Measurements from ENCODE around the gene EFCC1.

DNA sequence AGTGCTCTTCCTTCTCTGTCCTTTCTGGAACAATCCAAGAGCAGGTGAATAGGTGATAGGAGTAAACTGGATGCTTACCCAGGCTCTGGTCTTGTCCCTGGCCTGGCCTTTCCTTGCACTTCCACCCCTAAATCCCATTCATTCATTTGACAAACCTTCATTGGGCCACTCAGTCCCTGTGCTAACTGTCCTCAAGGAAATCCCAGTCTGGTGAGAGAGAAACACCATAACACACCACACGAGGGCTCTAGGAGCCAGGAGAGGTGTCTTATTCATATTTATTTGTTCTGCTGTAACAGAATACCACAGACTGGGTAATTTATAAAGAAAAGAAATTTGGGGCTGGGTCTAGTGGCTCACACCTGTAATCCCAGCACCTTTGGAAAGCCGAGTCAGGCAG, 22.8 kb downstream of the EFCC1 start:
- TF ChIP-seq, protein P1, sequence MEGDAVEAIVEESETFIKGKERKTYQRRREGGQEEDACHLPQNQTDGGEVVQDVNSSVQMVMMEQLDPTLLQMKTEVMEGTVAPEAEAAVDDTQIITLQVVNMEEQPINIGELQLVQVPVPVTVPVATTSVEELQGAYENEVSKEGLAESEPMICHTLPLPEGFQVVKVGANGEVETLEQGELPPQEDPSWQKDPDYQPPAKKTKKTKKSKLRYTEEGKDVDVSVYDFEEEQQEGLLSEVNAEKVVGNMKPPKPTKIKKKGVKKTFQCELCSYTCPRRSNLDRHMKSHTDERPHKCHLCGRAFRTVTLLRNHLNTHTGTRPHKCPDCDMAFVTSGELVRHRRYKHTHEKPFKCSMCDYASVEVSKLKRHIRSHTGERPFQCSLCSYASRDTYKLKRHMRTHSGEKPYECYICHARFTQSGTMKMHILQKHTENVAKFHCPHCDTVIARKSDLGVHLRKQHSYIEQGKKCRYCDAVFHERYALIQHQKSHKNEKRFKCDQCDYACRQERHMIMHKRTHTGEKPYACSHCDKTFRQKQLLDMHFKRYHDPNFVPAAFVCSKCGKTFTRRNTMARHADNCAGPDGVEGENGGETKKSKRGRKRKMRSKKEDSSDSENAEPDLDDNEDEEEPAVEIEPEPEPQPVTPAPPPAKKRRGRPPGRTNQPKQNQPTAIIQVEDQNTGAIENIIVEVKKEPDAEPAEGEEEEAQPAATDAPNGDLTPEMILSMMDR (IDR thresholded peaks at IDR 0.05): peak; percentile 23 to 42 (median 32)
- no peak for TF ChIP-seq POLR2A (IDR thresholded peaks at IDR 0.05)
